Upper lobe of left lung (tissue), 6 donors: ENCODE measurements around the gene LRP11. TPM values are rescaled to one million over a fixed set of nuclear protein-coding genes. Genes with fewer than 3 reads are reported as not detected.
"Not testable (repeated sequence)": the region's sequence is repeated elsewhere in the genome, so short reads cannot be mapped to it uniquely, and the experiment has no call there.

ENCODE experiments used
- ATAC-seq, 2 donors: fragments of 200-7000 bp; cut with Tn5 transposase; one replicate each; pipeline ENCODE4 v1.9.1; 2022; ENCODE audit warnings: mild to moderate bottlenecking in 2 of 2, moderate library complexity in 2 of 2; ENCODE audit not compliant: low FRiP score in 2 of 2
- DNase-seq, 2 donors: peaks; one replicate each; pipeline ENCODE4 v3.0.0-alpha.2; 2019 to 2020
- H3K27ac ChIP-seq, 4 donors: fragments of 200-600 bp; sonication (generic); one replicate each; pipeline ENCODE4 v1.5.1; 2016 to 2019
- H3K27me3 ChIP-seq, 4 donors: fragments of 200-600 bp; sonication (generic); one replicate each; pipeline ENCODE4 v1.5.1; 2017 to 2019
- H3K36me3 ChIP-seq, 4 donors: fragments of 200-600 bp; sonication (generic); one replicate each; pipeline ENCODE4 v1.5.1; 2016 to 2019
- H3K4me1 ChIP-seq, 4 donors: fragments of 200-600 bp; sonication (generic); one replicate each; pipeline ENCODE4 v1.5.1; 2018 to 2019
- H3K4me3 ChIP-seq, 4 donors: fragments of 200-600 bp; sonication (generic); one replicate each; pipeline ENCODE4 v1.5.1; 2017 to 2019; ENCODE audit warnings: mild to moderate bottlenecking in 2 of 4, moderate library complexity in 1 of 4
- H3K9me3 ChIP-seq, 4 donors: fragments of 200-600 bp; sonication (generic); one replicate each; pipeline ENCODE4 v1.5.1; 2018 to 2019
- EP300 ChIP-seq, 4 donors: sonication (generic); formaldehyde crosslinking; IDR thresholded peaks; one replicate each; pipeline ENCODE4 v1.5.1; 2017; ENCODE audit warnings: antibody characterized with exemption in 4 of 4, control low read depth in 2 of 4
- POLR2A ChIP-seq, 4 donors: fragments of 450-650 bp; IDR thresholded peaks; one replicate each; pipeline ENCODE4 v1.5.1; 2016 to 2017; ENCODE audit warnings: antibody characterized with exemption in 4 of 4, mild to moderate bottlenecking in 2 of 4
- POLR2AphosphoS5 ChIP-seq, 2 donors: sonication (generic); formaldehyde crosslinking; IDR thresholded peaks; one replicate each; pipeline ENCODE4 v1.5.1; 2017; ENCODE audit warnings: antibody characterized with exemption in 2 of 2
- WGBS, 2 donors: methylation state at CpG; one replicate each; pipeline ENCODE4 v1.1.5; 2017 to 2018; 5-methylcytosine and 5-hydroxymethylcytosine counted together
- total RNA-seq, 6 donors: library from RNA; depleted of rRNA in 4 of 6; stranded (reverse); fragments of >200 nt in 4 of 6; gene quantifications; one replicate each; pipeline versions ENCODE4 v1.1.0 to v1.2.1, GENCODE V29; 2016 to 2021
- TF ChIP-seq, protein P1 (sequence below), 6 experiments: fragments of 450-650 bp in 4 of 6; fragments of 200-600 bp in 2 of 6; sonication (generic) in 2 of 6; IDR thresholded peaks; one replicate each; pipeline ENCODE4 v1.5.1; 2016 to 2019; ENCODE audit warnings: antibody characterized with exemption in 6 of 6
- donor health status: DM: no; HTN: no; CAD: no; lungs with moderate emphysema.
- donor health status: DM: no; HTN: yes; CAD: no; lungs with severe emphysema.

LRP11 gene
- total RNA-seq, 6 donors from 2014 or later: 30.2 to 104 (median 39.9) TPM

- Histone ChIP-seq H3K4me3 (no peak overlapping the region), H3K27ac (no peak overlapping the region), H3K27me3 (no peaks in the 10 kb centered on the region), H3K9me3 (no peaks in the 10 kb centered on the region), H3K36me3 (peaks cover 0 to 5% (median 0%) of the 10 kb centered on the region in 4 donors), H3K4me1 (peaks cover 5 to 14% (median 7%) of the 10 kb centered on the region in 4 donors)
- DNase-seq (no peak), ATAC-seq (no peak)
- WGBS, 2 donors: 64 to 82% methylated on average over 3 of the region's 3 CpGs
- TF ChIP-seq POLR2A (IDR thresholded peaks at IDR 0.05) (no peak), EP300 (IDR thresholded peaks at IDR 0.05) (no peak), POLR2AphosphoS5 (IDR thresholded peaks at IDR 0.05) (no peak)
- TF ChIP-seq, protein P1, sequence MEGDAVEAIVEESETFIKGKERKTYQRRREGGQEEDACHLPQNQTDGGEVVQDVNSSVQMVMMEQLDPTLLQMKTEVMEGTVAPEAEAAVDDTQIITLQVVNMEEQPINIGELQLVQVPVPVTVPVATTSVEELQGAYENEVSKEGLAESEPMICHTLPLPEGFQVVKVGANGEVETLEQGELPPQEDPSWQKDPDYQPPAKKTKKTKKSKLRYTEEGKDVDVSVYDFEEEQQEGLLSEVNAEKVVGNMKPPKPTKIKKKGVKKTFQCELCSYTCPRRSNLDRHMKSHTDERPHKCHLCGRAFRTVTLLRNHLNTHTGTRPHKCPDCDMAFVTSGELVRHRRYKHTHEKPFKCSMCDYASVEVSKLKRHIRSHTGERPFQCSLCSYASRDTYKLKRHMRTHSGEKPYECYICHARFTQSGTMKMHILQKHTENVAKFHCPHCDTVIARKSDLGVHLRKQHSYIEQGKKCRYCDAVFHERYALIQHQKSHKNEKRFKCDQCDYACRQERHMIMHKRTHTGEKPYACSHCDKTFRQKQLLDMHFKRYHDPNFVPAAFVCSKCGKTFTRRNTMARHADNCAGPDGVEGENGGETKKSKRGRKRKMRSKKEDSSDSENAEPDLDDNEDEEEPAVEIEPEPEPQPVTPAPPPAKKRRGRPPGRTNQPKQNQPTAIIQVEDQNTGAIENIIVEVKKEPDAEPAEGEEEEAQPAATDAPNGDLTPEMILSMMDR (IDR thresholded peaks at IDR 0.05): no peak
Observed at GRCh38 chr6:149845549-149845948, 18.6 kb downstream of the LRP11 start.

DNA sequence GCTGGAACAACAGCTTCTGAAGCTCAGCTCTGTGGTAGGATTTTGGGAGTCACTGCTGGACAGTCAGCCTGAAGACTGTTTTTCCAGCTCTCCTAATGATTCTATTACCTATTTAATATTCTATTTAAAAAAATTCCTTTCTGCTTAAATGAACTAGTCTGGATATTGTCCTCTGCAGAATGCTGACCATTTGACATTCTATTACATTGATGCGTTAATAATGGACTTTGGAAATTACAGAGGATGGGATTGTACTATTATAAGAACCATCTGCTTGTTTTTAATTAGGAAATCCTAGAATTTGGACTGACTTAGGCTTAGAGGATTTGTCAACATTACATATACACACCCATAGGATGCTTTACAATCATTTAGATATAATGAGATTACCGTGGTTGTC lies 19.7 kb downstream of the LRP11 start:
- DNase-seq (no peak), ATAC-seq (no peak)
- TF ChIP-seq POLR2A (IDR thresholded peaks at IDR 0.05) (no peak), POLR2AphosphoS5 (IDR thresholded peaks at IDR 0.05) (no peak), EP300 (IDR thresholded peaks at IDR 0.05) (no peak)
- TF ChIP-seq, protein P1 (IDR thresholded peaks at IDR 0.05): no peak
- Histone ChIP-seq H3K36me3 (peaks cover 0 to 5% (median 0%) of the 10 kb centered on the region in 4 donors), H3K9me3 (no peaks in the 10 kb centered on the region), H3K27ac (no peak overlapping the region), H3K4me1 (peaks cover 5 to 14% (median 7%) of the 10 kb centered on the region in 4 donors), H3K27me3 (no peaks in the 10 kb centered on the region), H3K4me3 (no peak overlapping the region)
- WGBS, 2 donors: 91 to 95% methylated on average over 2 of the region's 2 CpGs

- H3K4me1 ChIP-seq: peaks cover 5 to 14% (median 7%) of the 10 kb centered on the region in 4 donors
- not testable (repeated sequence) for H3K9me3 ChIP-seq, H3K4me3 ChIP-seq, H3K36me3 ChIP-seq, DNase-seq, H3K27ac ChIP-seq, H3K27me3 ChIP-seq, ATAC-seq
- WGBS, 2 donors: 90 to 96% methylated on average over 4 of the region's 4 CpGs
Observed at GRCh38 chr6:149844036-149844435, 20.1 kb downstream of the LRP11 start.

- ATAC-seq: no peak
- H3K9me3 ChIP-seq: no peaks in the 10 kb centered on the region
- no peaks in the 10 kb centered on the region for H3K27me3 ChIP-seq
- 71 to 84% methylated on average over 9 to 10 of the region's 10 CpGs for WGBS, 2 donors
- TF ChIP-seq POLR2AphosphoS5 (IDR thresholded peaks at IDR 0.05): no peak
- TF ChIP-seq EP300 (IDR thresholded peaks at IDR 0.05): no peak
- TF ChIP-seq, protein P1 (IDR thresholded peaks at IDR 0.05): no peak
- no peak for TF ChIP-seq POLR2A (IDR thresholded peaks at IDR 0.05)
- DNase-seq: no peak
- H3K4me1 ChIP-seq: peaks cover 5 to 14% (median 7%) of the 10 kb centered on the region in 4 donors
- no peak overlapping the region for H3K27ac ChIP-seq
- H3K4me3 ChIP-seq: no peak overlapping the region
- H3K36me3 ChIP-seq: peaks cover 0 to 5% (median 0%) of the 10 kb centered on the region in 4 donors
Observed at GRCh38 chr6:149843051-149843633, 21.0 kb downstream of the LRP11 start.

DNA sequence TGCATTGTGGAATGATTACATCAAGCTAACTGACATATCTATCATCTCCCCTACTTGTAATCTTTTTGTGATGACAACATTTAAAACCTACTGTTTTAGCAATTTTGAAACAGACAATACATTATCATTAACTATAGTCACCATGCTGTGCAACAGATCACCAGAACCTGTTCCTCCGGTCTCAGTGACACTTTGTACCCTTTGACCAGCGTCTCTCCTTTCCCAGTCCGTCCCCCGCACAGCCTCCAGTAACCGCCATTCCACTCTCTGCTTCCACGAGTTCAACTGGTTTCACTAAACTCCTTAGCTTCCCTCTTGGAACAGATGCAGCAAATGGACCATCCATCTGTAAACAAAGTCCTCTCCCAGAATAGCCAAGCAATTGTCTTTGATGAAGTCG lies 21.8 kb downstream of the LRP11 start:
- WGBS, 2 donors: 87% methylated on average over 7 of the region's 7 CpGs
- Histone ChIP-seq H3K4me1 (peaks cover 3 to 12% (median 5%) of the 10 kb centered on the region in 4 donors), H3K9me3 (no peaks in the 10 kb centered on the region), H3K27ac (no peak overlapping the region), H3K36me3 (peaks cover 0 to 5% (median 0%) of the 10 kb centered on the region in 4 donors), H3K4me3 (no peak overlapping the region), H3K27me3 (no peaks in the 10 kb centered on the region)
- no peak for ATAC-seq
- TF ChIP-seq, protein P1 (IDR thresholded peaks at IDR 0.05): no peak
- TF ChIP-seq POLR2A (IDR thresholded peaks at IDR 0.05) (no peak), POLR2AphosphoS5 (IDR thresholded peaks at IDR 0.05) (no peak), EP300 (IDR thresholded peaks at IDR 0.05) (no peak)
- DNase-seq: no peak
